Liver (tissue), 9 donors: ENCODE measurements around the gene C1orf52. TPM values are rescaled to one million over a fixed set of nuclear protein-coding genes. Genes with fewer than 3 reads are reported as not detected.

ENCODE experiments used
- DNase-seq: peaks from one replicate; pipeline ENCODE4 v3.0.0-alpha.2; 2017; ENCODE audit warnings: low spot score
- H3K27ac ChIP-seq, 2 donors: one replicate each; pipeline ENCODE4 v1.7.0; 2013; ENCODE audit warnings: inconsistent platforms in 2 of 2, low read length in 2 of 2, control low read depth in 1 of 2, low read depth in 1 of 2, mild to moderate bottlenecking in 1 of 2
- H3K27me3 ChIP-seq, 4 donors: one replicate each; pipeline versions ENCODE4 v1.6.1 to v1.7.0; 2013; ENCODE audit warnings: low read length in 3 of 4, inconsistent platforms in 1 of 4, mild to moderate bottlenecking in 1 of 4, moderate library complexity in 1 of 4; ENCODE audit not compliant: control insufficient read depth in 4 of 4, insufficient read depth in 4 of 4
- H3K36me3 ChIP-seq, 4 donors: one replicate each; pipeline versions ENCODE4 v1.6.1 to v1.7.0; 2013; ENCODE audit warnings: low read length in 3 of 4, mild to moderate bottlenecking in 3 of 4, low read depth in 1 of 4, moderate library complexity in 1 of 4; ENCODE audit not compliant: control insufficient read depth in 4 of 4, insufficient read depth in 3 of 4
- H3K4me1 ChIP-seq, 4 donors: one replicate each; pipeline versions ENCODE4 v1.6.1 to v1.7.0; 2013; ENCODE audit warnings: low read length in 3 of 4, mild to moderate bottlenecking in 3 of 4, moderate library complexity in 1 of 4; ENCODE audit not compliant: control insufficient read depth in 4 of 4, insufficient read depth in 4 of 4
- H3K4me3 ChIP-seq, 3 donors: one replicate each; pipeline versions ENCODE4 v1.6.1 to v1.7.0; 2013; ENCODE audit warnings: low read length in 3 of 3, control low read depth in 1 of 3, low read depth in 1 of 3, mild to moderate bottlenecking in 1 of 3
- H3K9ac ChIP-seq, 2 donors: one replicate each; pipeline ENCODE4 v1.7.0; 2013; ENCODE audit warnings: low read length in 2 of 2, mild to moderate bottlenecking in 2 of 2, moderate library complexity in 2 of 2, control low read depth in 1 of 2, low read depth in 1 of 2
- H3K9me3 ChIP-seq, 4 donors: one replicate each; pipeline versions ENCODE4 v1.6.1 to v1.7.0; 2013; ENCODE audit warnings: low read length in 3 of 4; ENCODE audit not compliant: control insufficient read depth in 4 of 4
- ATF3 ChIP-seq: IDR thresholded peaks from 2 replicates; pipeline ENCODE4 v1.6.1; 2016; ENCODE audit warnings: antibody characterized with exemption
- FOXA1 ChIP-seq: IDR thresholded peaks from 2 replicates; pipeline ENCODE4 v1.6.1; 2016; ENCODE audit warnings: antibody characterized with exemption
- GABPA ChIP-seq, 2 donors: IDR thresholded peaks in 1 of 2; conservative IDR thresholded peaks in 1 of 2; 2 replicates each; pipeline ENCODE4 v1.6.1; 2016; ENCODE audit warnings: antibody characterized with exemption in 2 of 2, mild to moderate bottlenecking in 1 of 2, moderate library complexity in 1 of 2
- HNF4A ChIP-seq, 2 donors: conservative IDR thresholded peaks; 2 replicates each; pipeline ENCODE4 v1.6.1; 2016; ENCODE audit warnings: antibody characterized with exemption in 2 of 2, mild to moderate bottlenecking in 2 of 2
- HNF4G ChIP-seq: IDR thresholded peaks from 2 replicates; pipeline ENCODE4 v1.6.1; 2016; ENCODE audit warnings: antibody characterized with exemption
- JUND ChIP-seq, 2 donors: IDR thresholded peaks; 2 replicates each; pipeline ENCODE4 v1.6.1; 2016; ENCODE audit warnings: antibody characterized with exemption in 2 of 2
- NR2F2 ChIP-seq: IDR thresholded peaks from 2 replicates; pipeline ENCODE4 v1.6.1; 2016; ENCODE audit warnings: antibody characterized with exemption
- RAD21 ChIP-seq, 2 donors: IDR thresholded peaks; 2 replicates each; pipeline ENCODE4 v1.6.1; 2016; ENCODE audit warnings: antibody characterized with exemption in 2 of 2, mild to moderate bottlenecking in 2 of 2
- REST ChIP-seq: IDR thresholded peaks from 2 replicates; pipeline ENCODE4 v1.6.1; 2016; ENCODE audit warnings: antibody characterized with exemption, mild to moderate bottlenecking
- RXRA ChIP-seq, 2 donors: IDR thresholded peaks; 2 replicates each; pipeline ENCODE4 v1.6.1; 2017 to 2018; ENCODE audit warnings: antibody characterized with exemption in 2 of 2, mild to moderate bottlenecking in 1 of 2
- SP1 ChIP-seq: IDR thresholded peaks from 2 replicates; pipeline ENCODE4 v1.6.1; 2018; ENCODE audit warnings: antibody characterized with exemption, mild to moderate bottlenecking
- YY1 ChIP-seq: IDR thresholded peaks from 2 replicates; pipeline ENCODE4 v1.6.1; 2016; ENCODE audit warnings: antibody characterized with exemption, mild to moderate bottlenecking
- ZBTB33 ChIP-seq: IDR thresholded peaks from 2 replicates; pipeline ENCODE4 v1.6.1; 2016; ENCODE audit warnings: antibody characterized with exemption
- WGBS: extraction: QIAGEN DNeasy Blood & Tissue Kit; methylation state at CpG from one replicate; pipeline ENCODE4 v1.1.7; 2013; 5-methylcytosine and 5-hydroxymethylcytosine counted together
- polyA plus RNA-seq, 2 donors: library from polyadenylated mRNA; stranded (reverse) in 1 of 2; unstranded in 1 of 2; fragments of 200-250 nt in 1 of 2; fragments of >200 nt in 1 of 2; fragmentation: Nextera tagmentation in 1 of 2; extraction: Ambion mirVana in 1 of 2; gene quantifications; one replicate each; pipeline versions ENCODE4 v1.2.1 to v1.2.3, GENCODE V29; 2013 to 2015
- total RNA-seq, 2 donors: library from RNA; depleted of rRNA; stranded (reverse); fragments of >200 nt; gene quantifications; one replicate each; pipeline ENCODE4 v1.2.3, GENCODE V29; 2014
- donor health status: healthy.
- donor health status: healthy.
- donor health status: healthy.
- donor health status: healthy.
- donor health status: healthy.

Gene C1orf52
- total and polyA plus RNA-seq, 4 donors = 6.1 to 10.9 (median 7.3) TPM

DNA sequence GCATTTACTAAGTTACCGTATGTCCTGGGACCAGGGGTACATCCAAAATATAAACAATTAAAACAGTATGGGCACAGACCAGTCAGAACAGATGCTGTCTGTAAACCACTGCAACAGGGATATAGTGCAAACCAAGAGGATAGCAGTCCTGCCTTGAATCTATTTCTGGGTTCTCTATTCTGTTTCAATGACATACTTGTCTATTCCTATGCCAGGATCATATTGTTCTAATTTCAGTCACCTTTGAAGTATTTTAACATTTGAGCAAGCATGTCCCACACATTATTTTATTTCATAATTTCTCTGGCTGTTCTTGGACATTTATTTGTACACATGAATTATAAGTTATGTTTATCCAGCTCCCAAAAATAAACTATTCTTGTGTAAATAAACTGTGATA is 30.5 kb downstream of the C1orf52 start (continued):
- TF ChIP-seq FOXA1 (no peak), ATF3 (no peak), YY1 (no peak)

DNA sequence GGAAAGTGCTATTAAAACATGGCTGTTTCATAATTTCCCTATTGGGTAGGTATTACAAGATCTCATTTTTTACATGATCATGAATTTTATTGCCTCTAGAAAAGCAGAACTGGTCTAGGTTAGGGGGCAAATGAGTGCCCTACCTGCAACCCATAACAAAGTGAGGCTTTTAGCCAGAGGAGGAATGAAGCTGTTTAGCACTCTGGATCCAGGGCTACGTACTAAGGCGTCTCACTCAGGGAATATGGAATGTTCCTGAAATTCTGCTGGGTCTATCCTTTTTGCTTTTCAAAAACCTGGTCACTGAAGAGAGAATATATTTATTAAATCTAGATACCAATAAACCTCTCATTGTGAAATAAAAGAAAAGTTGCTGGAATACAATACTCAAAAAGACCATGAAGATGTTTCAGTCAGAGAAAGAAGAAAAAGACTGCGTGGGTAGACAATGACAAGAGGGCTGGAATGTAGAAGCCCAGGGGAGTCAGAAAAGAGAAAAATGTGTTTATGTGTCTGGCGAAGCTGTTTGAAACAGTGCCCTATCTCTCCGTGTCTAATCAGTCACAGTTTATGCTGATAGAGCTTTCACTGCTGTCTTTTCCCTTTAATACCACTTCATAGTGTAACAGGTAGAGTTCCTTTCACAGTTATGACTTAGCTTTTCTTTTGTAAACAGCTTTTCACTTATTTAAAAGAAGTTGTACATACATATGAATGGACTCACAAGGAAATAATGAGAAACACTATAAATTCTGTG is 33.7 kb downstream of the C1orf52 start:
- WGBS = 75% methylated on average over 5 of the region's 5 CpGs
- TF ChIP-seq REST (no peak), FOXA1 (no peak), GABPA (IDR thresholded peaks at IDR 0.05 in 1 of 2, conservative IDR thresholded peaks at IDR 0.05 in 1 of 2) (no peak), SP1 (no peak), NR2F2 (no peak), HNF4G (no peak), ZBTB33 (no peak), RAD21 (IDR thresholded peaks at IDR 0.05) (no peak), RXRA (IDR thresholded peaks at IDR 0.05) (no peak)
- DNase-seq = no peak
- H3K4me3 ChIP-seq = no peak overlapping the region
- no peaks in the 10 kb centered on the region for H3K9me3 ChIP-seq
- H3K27ac ChIP-seq = no peak overlapping the region
- no peaks in the 10 kb centered on the region for H3K36me3 ChIP-seq
- no peak overlapping the region for H3K9ac ChIP-seq
- H3K27me3 ChIP-seq = no peaks in the 10 kb centered on the region
- no peaks in the 10 kb centered on the region for H3K4me1 ChIP-seq

GRCh38 chr1:85224734-85225623 is 34.5 kb downstream of the C1orf52 start:
- Histone ChIP-seq H3K9me3 (no peaks in the 10 kb centered on the region), H3K9ac (no peak overlapping the region), H3K4me3 (no peak overlapping the region), H3K27me3 (no peaks in the 10 kb centered on the region), H3K4me1 (no peaks in the 10 kb centered on the region), H3K36me3 (no peaks in the 10 kb centered on the region), H3K27ac (no peak overlapping the region)
- peak; percentile 52 for DNase-seq
- 60% methylated on average over 3 of the region's 3 CpGs for WGBS
- no peak for TF ChIP-seq JUND (IDR thresholded peaks at IDR 0.05)
- no peak for TF ChIP-seq HNF4G
- TF ChIP-seq ZBTB33 = no peak
- TF ChIP-seq RXRA (IDR thresholded peaks at IDR 0.05) = peak in 1 of 2 donors; percentile 8
- no peak for TF ChIP-seq SP1
- peak; percentile 95 for TF ChIP-seq NR2F2
- no peak for TF ChIP-seq FOXA1
- no peak for TF ChIP-seq HNF4A (conservative IDR thresholded peaks at IDR 0.05)
- no peak for TF ChIP-seq YY1
- TF ChIP-seq RAD21 (IDR thresholded peaks at IDR 0.05) = no peak
